NT2/D1 (cell line): Measurements from ENCODE around the gene VTI1A.

ENCODE experiments used
- DNase-seq: peaks from one replicate; pipeline ENCODE4 v3.0.0-alpha.2; 2011; ENCODE audit warnings: low read depth, low spot score
- H3K27me3 ChIP-seq: 2 replicates; pipeline ENCODE4 v1.6.0; 2011; ENCODE audit warnings: mild to moderate bottlenecking; ENCODE audit not compliant: insufficient read length, insufficient read depth
- H3K36me3 ChIP-seq: 2 replicates; pipeline ENCODE4 v1.6.1; 2011; ENCODE audit warnings: mild to moderate bottlenecking, low read length, mixed read lengths; ENCODE audit not compliant: insufficient read depth, insufficient read length
- H3K4me1 ChIP-seq: 2 replicates; pipeline ENCODE4 v1.5.1; 2011; ENCODE audit not compliant: insufficient read depth, insufficient read length
- H3K4me3 ChIP-seq: 2 replicates; pipeline ENCODE4 v1.5.1; 2011; ENCODE audit warnings: low read depth; ENCODE audit not compliant: insufficient read length
- H3K9ac ChIP-seq: 2 replicates; pipeline ENCODE4 v1.6.0; 2011; ENCODE audit warnings: low read depth; ENCODE audit not compliant: insufficient read length
- H3K9me3 ChIP-seq: 2 replicates; pipeline ENCODE4 v1.5.1; 2011; ENCODE audit warnings: mild to moderate bottlenecking, low read length; ENCODE audit not compliant: insufficient read depth
- SUZ12 ChIP-seq: IDR thresholded peaks from 2 replicates; pipeline ENCODE4 v1.6.1; 2011; ENCODE audit not compliant: insufficient read length, insufficient read depth; ENCODE audit errors: extremely low read depth
- YY1 ChIP-seq: IDR thresholded peaks from 2 replicates; pipeline ENCODE4 v1.6.1; 2011; ENCODE audit not compliant: insufficient read length, insufficient read depth
- ZNF274 ChIP-seq: IDR thresholded peaks from 2 replicates; pipeline ENCODE4 v1.6.1; 2011; ENCODE audit warnings: mild to moderate bottlenecking, low read depth, low read length

Gene VTI1A

DNA sequence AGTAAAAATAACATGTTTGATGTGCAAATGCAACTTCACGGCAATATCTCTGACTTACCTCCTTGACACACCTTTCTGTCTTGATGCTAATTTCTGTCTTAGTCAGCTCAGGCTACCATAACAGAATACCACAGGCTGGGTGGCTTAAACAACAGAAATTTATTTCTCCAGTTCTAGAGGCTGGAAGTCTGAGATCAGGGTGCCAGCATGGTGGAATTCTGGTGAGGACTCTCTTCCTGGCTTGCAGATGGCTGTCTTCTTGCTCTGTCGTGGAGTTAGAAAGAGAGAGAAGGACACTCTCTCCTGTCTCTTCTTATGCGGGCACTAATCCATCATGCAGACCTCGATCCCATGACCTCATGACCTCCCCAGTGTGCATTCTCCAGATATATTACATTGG is 134.9 kb downstream of the VTI1A start:
- Histone ChIP-seq H3K36me3 (peaks cover 2% of the 10 kb centered on the region), H3K4me3 (no peak overlapping the region), H3K9ac (no peak overlapping the region), H3K4me1 (no peaks in the 10 kb centered on the region), H3K27me3 (no peaks in the 10 kb centered on the region), H3K9me3 (no peaks in the 10 kb centered on the region)
- TF ChIP-seq SUZ12: no peak
- no peak for TF ChIP-seq YY1
- TF ChIP-seq ZNF274: no peak
- DNase-seq: no peak

DNA sequence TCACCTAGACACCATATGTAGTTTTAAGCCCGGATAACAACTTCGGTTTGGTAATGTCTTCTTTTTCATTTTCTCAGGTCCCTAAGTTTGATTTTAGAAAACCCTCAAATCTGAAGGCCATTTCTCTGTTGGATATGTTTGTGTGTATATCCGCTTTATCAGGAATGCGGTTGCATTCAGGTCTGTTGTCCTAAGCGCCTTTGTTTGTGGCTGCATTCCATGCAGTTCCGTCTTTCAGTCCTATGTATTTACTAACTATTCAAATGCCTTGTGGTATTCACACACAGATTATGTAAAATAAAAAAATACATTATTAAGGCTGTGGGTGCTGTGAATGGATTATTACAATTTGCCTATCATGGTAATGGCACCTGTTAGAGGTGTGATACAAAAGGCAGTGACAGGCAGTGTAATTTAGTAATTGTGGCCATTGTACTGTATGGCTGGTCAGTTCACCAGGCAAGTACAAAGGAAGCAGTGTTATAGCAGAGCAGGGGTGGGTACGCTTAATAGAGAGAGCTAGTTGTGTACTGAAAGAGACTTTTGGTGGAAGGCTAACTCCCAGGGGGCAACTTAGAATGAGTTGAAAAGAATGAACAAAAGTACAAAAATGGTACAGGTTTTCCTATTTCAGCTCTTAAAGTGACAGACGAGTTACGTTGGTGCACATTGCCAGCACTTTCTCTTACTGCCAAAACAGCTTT is 136.4 kb downstream of the VTI1A start:
- Histone ChIP-seq H3K9me3 (no peaks in the 10 kb centered on the region), H3K4me3 (no peak overlapping the region), H3K9ac (no peak overlapping the region), H3K27me3 (no peaks in the 10 kb centered on the region), H3K36me3 (peaks cover 2% of the 10 kb centered on the region), H3K4me1 (no peaks in the 10 kb centered on the region)
- TF ChIP-seq ZNF274 (no peak), YY1 (no peak), SUZ12 (no peak)
- no peak for DNase-seq

DNA sequence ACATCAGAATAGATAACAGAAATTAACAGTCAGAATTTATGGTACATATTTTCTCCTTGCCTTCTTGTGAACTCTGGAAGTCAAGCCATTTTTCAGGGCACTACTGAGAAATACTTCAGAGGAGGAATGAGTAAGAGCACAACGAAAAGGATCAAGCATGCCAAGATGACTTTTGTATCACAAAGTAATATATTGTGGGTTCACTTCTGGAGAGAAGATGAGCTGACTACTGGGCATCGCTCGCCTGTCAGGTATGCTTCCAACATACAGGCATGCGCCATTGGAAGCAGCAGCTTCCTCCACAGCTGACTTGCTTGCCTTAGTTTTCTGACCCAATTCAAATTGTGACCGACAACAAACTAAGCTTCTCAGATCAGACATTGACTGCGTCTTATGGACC is 137.3 kb downstream of the VTI1A start:
- Histone ChIP-seq H3K4me1 (no peaks in the 10 kb centered on the region), H3K9ac (no peak overlapping the region), H3K27me3 (no peaks in the 10 kb centered on the region), H3K9me3 (no peaks in the 10 kb centered on the region), H3K4me3 (no peak overlapping the region), H3K36me3 (no peaks in the 10 kb centered on the region)
- TF ChIP-seq SUZ12 (no peak), ZNF274 (no peak), YY1 (no peak)
- DNase-seq: no peak

DNA sequence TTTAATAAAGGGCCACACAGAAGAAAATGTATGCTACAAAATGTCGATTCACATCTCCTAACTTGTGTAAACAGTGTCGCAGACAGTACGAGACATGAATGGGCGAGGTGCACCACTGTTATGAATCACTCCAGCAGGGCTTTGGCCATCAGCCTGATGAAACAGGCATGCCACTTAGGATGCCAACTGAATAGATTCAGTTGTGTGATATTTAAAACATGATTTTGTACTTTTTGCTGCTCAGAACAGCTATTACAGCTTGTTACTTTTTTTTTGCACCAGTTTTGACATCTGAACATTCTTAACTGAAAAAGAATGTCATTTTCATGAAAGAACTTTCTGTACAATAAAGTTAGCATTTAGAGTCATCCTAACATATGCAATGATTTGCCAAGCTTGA is 138.1 kb downstream of the VTI1A start:
- Histone ChIP-seq H3K4me1 (no peaks in the 10 kb centered on the region), H3K4me3 (no peak overlapping the region), H3K27me3 (no peaks in the 10 kb centered on the region), H3K9me3 (no peaks in the 10 kb centered on the region), H3K9ac (no peak overlapping the region), H3K36me3 (no peaks in the 10 kb centered on the region)
- DNase-seq: no peak
- TF ChIP-seq ZNF274 (no peak), YY1 (no peak), SUZ12 (no peak)

DNA sequence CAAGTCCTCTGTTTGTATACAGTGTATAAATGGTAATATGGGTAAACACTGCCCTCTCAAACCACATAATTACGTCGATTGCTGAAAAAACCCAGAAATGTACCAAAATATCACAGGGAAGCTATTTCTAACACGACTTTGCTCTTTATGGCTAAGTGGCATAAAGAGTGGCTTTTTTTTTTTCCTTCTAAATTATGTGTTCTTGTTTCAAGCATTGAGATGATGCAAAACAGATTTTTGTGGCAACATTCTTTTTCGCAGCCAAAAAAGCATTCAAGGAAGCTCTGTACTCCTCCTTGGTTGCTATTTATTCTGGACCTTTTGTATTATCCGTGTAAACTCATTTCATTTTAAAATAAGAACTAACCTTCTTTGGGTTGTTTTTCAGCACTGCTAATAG is 138.9 kb downstream of the VTI1A start:
- Histone ChIP-seq H3K9me3 (no peaks in the 10 kb centered on the region), H3K9ac (no peak overlapping the region), H3K4me1 (no peaks in the 10 kb centered on the region), H3K36me3 (no peaks in the 10 kb centered on the region), H3K27me3 (no peaks in the 10 kb centered on the region), H3K4me3 (no peak overlapping the region)
- DNase-seq: no peak
- no peak for TF ChIP-seq YY1
- TF ChIP-seq ZNF274: no peak
- TF ChIP-seq SUZ12: no peak

DNA sequence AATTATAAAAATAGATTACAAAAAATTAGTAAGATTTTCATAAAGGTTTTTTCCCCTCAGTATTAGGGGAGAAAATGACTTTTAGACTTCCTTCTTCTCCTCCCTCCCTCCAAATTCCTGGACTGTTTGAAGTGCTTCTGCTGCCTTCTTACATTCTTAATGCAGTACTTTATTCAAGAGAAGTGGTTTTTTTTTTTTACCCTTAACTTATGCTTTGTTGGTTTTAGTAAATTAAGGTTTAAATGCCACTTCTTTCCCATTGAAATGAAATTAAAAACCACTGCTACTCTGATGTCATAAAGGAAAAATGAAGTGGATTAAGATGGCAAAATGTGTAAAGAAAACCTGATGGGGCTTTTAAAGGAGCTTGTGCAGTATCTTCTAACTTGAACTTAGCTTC is 140.7 kb downstream of the VTI1A start:
- no peaks in the 10 kb centered on the region for H3K9me3 ChIP-seq
- H3K9ac ChIP-seq: no peak overlapping the region

DNA sequence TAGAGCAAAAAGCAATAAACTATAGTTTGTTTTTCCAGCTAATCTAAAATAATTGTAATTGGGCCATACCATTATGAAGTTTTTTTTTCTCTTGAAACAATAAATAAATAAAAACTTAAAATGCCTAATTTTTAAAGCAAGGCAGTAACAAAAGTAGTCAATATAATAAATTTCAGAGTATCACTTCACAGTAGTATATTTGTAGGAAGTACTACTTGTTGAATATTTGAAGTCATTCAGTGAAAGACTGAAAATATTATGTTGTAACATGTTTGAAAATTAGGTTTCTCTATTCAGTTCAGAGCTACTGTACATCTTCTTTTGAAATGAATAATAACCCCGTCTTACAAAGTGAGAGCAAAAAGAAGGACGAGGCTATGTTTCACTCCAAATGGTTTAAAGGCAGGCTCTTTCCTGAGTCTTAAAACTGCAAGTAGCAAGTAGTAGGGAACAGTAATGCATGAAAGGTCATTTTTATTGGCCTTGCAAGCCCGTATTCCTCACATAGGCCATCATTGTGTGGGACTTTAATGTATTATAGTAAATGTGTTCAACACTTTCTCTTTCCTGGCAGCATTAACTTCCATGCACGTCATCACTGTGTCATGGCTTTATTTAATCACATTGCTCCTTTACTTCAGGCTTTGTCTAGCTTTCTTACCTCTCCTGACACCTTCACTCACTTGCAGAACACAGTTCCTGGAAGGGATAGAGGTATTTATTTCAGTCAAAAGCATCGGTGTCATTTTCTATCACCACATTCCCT is 141.4 kb downstream of the VTI1A start:
- no peak overlapping the region for H3K4me3 ChIP-seq
- H3K36me3 ChIP-seq: no peaks in the 10 kb centered on the region
- no peaks in the 10 kb centered on the region for H3K9me3 ChIP-seq
- DNase-seq: no peak
- H3K9ac ChIP-seq: no peak overlapping the region
- H3K4me1 ChIP-seq: no peaks in the 10 kb centered on the region
- no peak for TF ChIP-seq SUZ12
- H3K27me3 ChIP-seq: no peaks in the 10 kb centered on the region

More for the DNA sequence above, 140.7 kb downstream of the VTI1A start:
- Histone ChIP-seq H3K36me3 (no peaks in the 10 kb centered on the region), H3K27me3 (no peaks in the 10 kb centered on the region), H3K4me3 (no peak overlapping the region), H3K4me1 (no peaks in the 10 kb centered on the region)
- no peak for DNase-seq
- no peak for TF ChIP-seq ZNF274
- no peak for TF ChIP-seq SUZ12
- no peak for TF ChIP-seq YY1
